Measurements from ENCODE around the gene CES3.

GRCh38 chr16:66914541-66914940 is 46.5 kb upstream of the CES3 start:
- no peak for TF ChIP-seq SP1 (IDR thresholded peaks at IDR 0.05)
- TF ChIP-seq FOXM1 (IDR thresholded peaks at IDR 0.05; ENCODE audit: borderline replicate concordance): no peak
- TF ChIP-seq ARNT (IDR thresholded peaks at IDR 0.05): no peak
- TF ChIP-seq ZNF384 (IDR thresholded peaks at IDR 0.05): no peak
- TF ChIP-seq FOXK2 (IDR thresholded peaks at IDR 0.05): no peak
- TF ChIP-seq BHLHE40 (IDR thresholded peaks at IDR 0.05; ENCODE audit: borderline replicate concordance): no peak
- TF ChIP-seq LEF1 (IDR thresholded peaks at IDR 0.05; ENCODE audit: borderline replicate concordance): no peak
- no peak for TF ChIP-seq NFRKB (IDR thresholded peaks at IDR 0.05)
- TF ChIP-seq HDGF (IDR thresholded peaks at IDR 0.05; ENCODE audit: borderline replicate concordance): no peak
